ENCODE results near the gene DNAJC17. TPM values are rescaled to one million over a fixed set of nuclear protein-coding genes. Genes with fewer than 3 reads are reported as not detected.

DNAJC17 gene
- total and polyA plus RNA-seq, 4 donors: 10.0 to 32.5 (median 19.9) TPM

GRCh38 chr15:40750885-40751284 lies 56.4 kb downstream of the DNAJC17 start:
- no peak for TF ChIP-seq GABPA (IDR thresholded peaks at IDR 0.05 in 1 of 2, conservative IDR thresholded peaks at IDR 0.05 in 1 of 2)
- no peak for TF ChIP-seq YY1 (IDR thresholded peaks at IDR 0.05)
- no peak for TF ChIP-seq HNF4A (conservative IDR thresholded peaks at IDR 0.05)
- no peak for TF ChIP-seq FOXA2 (IDR thresholded peaks at IDR 0.05)
- H3K4me3 ChIP-seq (ENCODE audit: low read depth in 1 of 3, low read length in 3 of 3): no peak overlapping the region
- H3K9ac ChIP-seq (ENCODE audit: low read depth in 1 of 2, low read length in 2 of 2): no peak overlapping the region
- no peak for DNase-seq (ENCODE audit: low spot score)
- H3K4me1 ChIP-seq (ENCODE audit: control insufficient read depth in 4 of 4, insufficient read depth in 4 of 4, low read length in 3 of 4): peaks cover 3 to 19% (median 12%) of the 10 kb centered on the region in 4 donors
- WGBS: 93% methylated on average over 4 of the region's 4 CpGs
- no peak overlapping the region for H3K27ac ChIP-seq (ENCODE audit: low read depth in 1 of 2, low read length in 2 of 2)
- H3K27me3 ChIP-seq (ENCODE audit: control insufficient read depth in 4 of 4, insufficient read depth in 4 of 4, low read length in 3 of 4): no peaks in the 10 kb centered on the region
- peaks cover 3 to 40% (median 26%) of the 10 kb centered on the region in 4 donors for H3K36me3 ChIP-seq (ENCODE audit: control insufficient read depth in 4 of 4, insufficient read depth in 3 of 4, low read depth in 1 of 4, low read length in 3 of 4)
- no peaks in the 10 kb centered on the region for H3K9me3 ChIP-seq (ENCODE audit: control insufficient read depth in 4 of 4, low read length in 3 of 4)

DNA sequence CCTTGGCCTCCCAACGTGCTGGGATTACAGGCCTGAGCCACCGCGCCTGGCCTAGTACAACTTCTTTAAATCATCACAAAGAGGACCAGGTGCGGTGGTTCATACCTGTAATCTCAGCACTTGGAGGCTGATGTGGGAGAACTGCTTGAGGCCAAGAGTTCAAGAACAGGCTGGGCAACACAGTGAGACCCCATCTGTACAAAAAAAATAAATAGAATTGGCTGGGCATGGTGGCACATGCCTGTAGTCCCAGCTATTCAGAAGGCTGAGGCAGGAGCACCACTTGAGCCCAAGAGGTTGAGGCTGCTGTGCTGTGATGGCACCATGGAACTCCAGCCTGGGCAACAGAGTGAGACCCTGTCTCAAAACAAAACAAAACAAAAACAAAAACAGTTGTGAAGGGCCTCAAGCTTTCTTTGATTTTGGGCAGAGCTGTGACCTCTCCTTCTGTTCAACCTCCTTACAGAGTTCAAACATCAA lies 58.1 kb downstream of the DNAJC17 start:
- no peaks in the 10 kb centered on the region for H3K27me3 ChIP-seq (ENCODE audit: control insufficient read depth in 4 of 4, insufficient read depth in 4 of 4, low read length in 3 of 4)
- no peaks in the 10 kb centered on the region for H3K9me3 ChIP-seq (ENCODE audit: control insufficient read depth in 4 of 4, low read length in 3 of 4)
- H3K4me3 ChIP-seq (ENCODE audit: low read depth in 1 of 3, low read length in 3 of 3): no peak overlapping the region
- DNase-seq (ENCODE audit: low spot score): no peak
- TF ChIP-seq RXRA (IDR thresholded peaks at IDR 0.05) (no peak), RAD21 (IDR thresholded peaks at IDR 0.05) (no peak), FOXA1 (IDR thresholded peaks at IDR 0.05) (no peak), EGR1 (IDR thresholded peaks at IDR 0.05; ENCODE audit: low read depth in 2 of 2) (no peak), FOXA2 (IDR thresholded peaks at IDR 0.05) (no peak), HNF4A (conservative IDR thresholded peaks at IDR 0.05) (no peak), SP1 (IDR thresholded peaks at IDR 0.05) (no peak), YY1 (IDR thresholded peaks at IDR 0.05) (no peak), HNF4G (IDR thresholded peaks at IDR 0.05) (no peak)
- TF ChIP-seq, protein P1, sequence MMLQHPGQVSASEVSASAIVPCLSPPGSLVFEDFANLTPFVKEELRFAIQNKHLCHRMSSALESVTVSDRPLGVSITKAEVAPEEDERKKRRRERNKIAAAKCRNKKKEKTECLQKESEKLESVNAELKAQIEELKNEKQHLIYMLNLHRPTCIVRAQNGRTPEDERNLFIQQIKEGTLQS (IDR thresholded peaks at IDR 0.05): no peak
- TF ChIP-seq, protein P2, sequence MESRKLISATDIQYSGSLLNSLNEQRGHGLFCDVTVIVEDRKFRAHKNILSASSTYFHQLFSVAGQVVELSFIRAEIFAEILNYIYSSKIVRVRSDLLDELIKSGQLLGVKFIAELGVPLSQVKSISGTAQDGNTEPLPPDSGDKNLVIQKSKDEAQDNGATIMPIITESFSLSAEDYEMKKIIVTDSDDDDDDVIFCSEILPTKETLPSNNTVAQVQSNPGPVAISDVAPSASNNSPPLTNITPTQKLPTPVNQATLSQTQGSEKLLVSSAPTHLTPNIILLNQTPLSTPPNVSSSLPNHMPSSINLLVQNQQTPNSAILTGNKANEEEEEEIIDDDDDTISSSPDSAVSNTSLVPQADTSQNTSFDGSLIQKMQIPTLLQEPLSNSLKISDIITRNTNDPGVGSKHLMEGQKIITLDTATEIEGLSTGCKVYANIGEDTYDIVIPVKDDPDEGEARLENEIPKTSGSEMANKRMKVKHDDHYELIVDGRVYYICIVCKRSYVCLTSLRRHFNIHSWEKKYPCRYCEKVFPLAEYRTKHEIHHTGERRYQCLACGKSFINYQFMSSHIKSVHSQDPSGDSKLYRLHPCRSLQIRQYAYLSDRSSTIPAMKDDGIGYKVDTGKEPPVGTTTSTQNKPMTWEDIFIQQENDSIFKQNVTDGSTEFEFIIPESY (IDR thresholded peaks at IDR 0.05): no peak
- TF ChIP-seq, protein P3, sequence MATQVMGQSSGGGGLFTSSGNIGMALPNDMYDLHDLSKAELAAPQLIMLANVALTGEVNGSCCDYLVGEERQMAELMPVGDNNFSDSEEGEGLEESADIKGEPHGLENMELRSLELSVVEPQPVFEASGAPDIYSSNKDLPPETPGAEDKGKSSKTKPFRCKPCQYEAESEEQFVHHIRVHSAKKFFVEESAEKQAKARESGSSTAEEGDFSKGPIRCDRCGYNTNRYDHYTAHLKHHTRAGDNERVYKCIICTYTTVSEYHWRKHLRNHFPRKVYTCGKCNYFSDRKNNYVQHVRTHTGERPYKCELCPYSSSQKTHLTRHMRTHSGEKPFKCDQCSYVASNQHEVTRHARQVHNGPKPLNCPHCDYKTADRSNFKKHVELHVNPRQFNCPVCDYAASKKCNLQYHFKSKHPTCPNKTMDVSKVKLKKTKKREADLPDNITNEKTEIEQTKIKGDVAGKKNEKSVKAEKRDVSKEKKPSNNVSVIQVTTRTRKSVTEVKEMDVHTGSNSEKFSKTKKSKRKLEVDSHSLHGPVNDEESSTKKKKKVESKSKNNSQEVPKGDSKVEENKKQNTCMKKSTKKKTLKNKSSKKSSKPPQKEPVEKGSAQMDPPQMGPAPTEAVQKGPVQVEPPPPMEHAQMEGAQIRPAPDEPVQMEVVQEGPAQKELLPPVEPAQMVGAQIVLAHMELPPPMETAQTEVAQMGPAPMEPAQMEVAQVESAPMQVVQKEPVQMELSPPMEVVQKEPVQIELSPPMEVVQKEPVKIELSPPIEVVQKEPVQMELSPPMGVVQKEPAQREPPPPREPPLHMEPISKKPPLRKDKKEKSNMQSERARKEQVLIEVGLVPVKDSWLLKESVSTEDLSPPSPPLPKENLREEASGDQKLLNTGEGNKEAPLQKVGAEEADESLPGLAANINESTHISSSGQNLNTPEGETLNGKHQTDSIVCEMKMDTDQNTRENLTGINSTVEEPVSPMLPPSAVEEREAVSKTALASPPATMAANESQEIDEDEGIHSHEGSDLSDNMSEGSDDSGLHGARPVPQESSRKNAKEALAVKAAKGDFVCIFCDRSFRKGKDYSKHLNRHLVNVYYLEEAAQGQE (IDR thresholded peaks at IDR 0.05): no peak
- H3K36me3 ChIP-seq (ENCODE audit: control insufficient read depth in 4 of 4, insufficient read depth in 3 of 4, low read depth in 1 of 4, low read length in 3 of 4): peaks cover 3 to 51% (median 29%) of the 10 kb centered on the region in 4 donors
- 98% methylated on average over 4 of the region's 4 CpGs for WGBS
- no peak overlapping the region for H3K27ac ChIP-seq (ENCODE audit: low read depth in 1 of 2, low read length in 2 of 2)
- H3K4me1 ChIP-seq (ENCODE audit: control insufficient read depth in 4 of 4, insufficient read depth in 4 of 4, low read length in 3 of 4): peaks cover 5 to 17% (median 16%) of the 10 kb centered on the region in 4 donors
- no peak overlapping the region for H3K9ac ChIP-seq (ENCODE audit: low read depth in 1 of 2, low read length in 2 of 2)

Data from liver (tissue), 9 donors.